ENCODE results near the gene CAPZA1. TPM values are rescaled to one million over a fixed set of nuclear protein-coding genes. Genes with fewer than 3 reads are reported as not detected.

Gene CAPZA1
- total and polyA plus RNA-seq, 2 donors (not counting 3 experiments of a cell fraction or from before 2014, with no cell fraction given), result 77.1 to 183 TPM

- BruUV-seq (replicated peaks), result no TSS peak
- CTCF ChIA-PET, result interaction anchor here (1.1 kb wide), 1 partner anchor 127 kb away, joined by 3 read pairs; no protein-coding TSS in a partner anchor
- peaks cover 0 to 4% of the 10 kb centered on the region in 2 experiments for H3K36me3 ChIP-seq (ENCODE audit: control insufficient read depth in 2 of 2, extremely low read depth in 1 of 2, insufficient read depth in 2 of 2, low read length in 2 of 2)
- H3K4me3 ChIP-seq (replicated peaks in 1 of 3; ENCODE audit: insufficient read depth in 1 of 3, low read depth in 1 of 3, low read length in 3 of 3), result no peak overlapping the region
- H2AFZ ChIP-seq (ENCODE audit: low read depth, low read length), result no peak overlapping the region
- POLR2A ChIA-PET, result interaction anchor here (0.5 kb wide), 1 partner anchor 23 kb away, joined by 4 read pairs; no protein-coding TSS in a partner anchor
- DNase-seq (ENCODE audit: low read depth, low spot score) (no peak), FAIRE-seq (no peak)
- peaks cover 16% of the 10 kb centered on the region for H4K20me1 ChIP-seq (replicated peaks; ENCODE audit: control insufficient read depth, extremely low read depth, insufficient read depth, low read length)
- H3K79me2 ChIP-seq (ENCODE audit: control insufficient read depth, insufficient read depth, low read length), result peaks cover 97% of the 10 kb centered on the region
- no peaks in the 10 kb centered on the region for H3K4me1 ChIP-seq (ENCODE audit: control insufficient read depth, extremely low read depth, insufficient read depth, low read length)
- no peak overlapping the region for H3K27ac ChIP-seq (ENCODE audit: insufficient read depth, low read depth, low read length)
- dilution Hi-C loops (cut with MboI; ENCODE audit: extremely low pct_ligation_motif_present, low sequenced_read_pairs), result no loop called here
- H3K9ac ChIP-seq (replicated peaks; ENCODE audit: extremely low read depth, insufficient read depth, low read length), result no peak overlapping the region
- intact Hi-C loops (cut with micrococcal nuclease), result no loop called here
- TF ChIP-seq POLR2AphosphoS5 (IDR thresholded peaks at IDR 0.05; ENCODE audit: insufficient read depth, low read depth, low read length) (no peak), FOS (IDR thresholded peaks at IDR 0.05; ENCODE audit: borderline replicate concordance, insufficient read depth, low read length) (no peak), POLR2A (IDR thresholded peaks at IDR 0.05; ENCODE audit: low read depth, low read length) (no peak), GATA2 (IDR thresholded peaks at IDR 0.05; ENCODE audit: insufficient read depth, insufficient read length, low read depth, low read length) (no peak), MAX (IDR thresholded peaks at IDR 0.05; ENCODE audit: insufficient read depth, insufficient read length) (no peak), CTCF (IDR thresholded peaks at IDR 0.05; ENCODE audit: extremely low read depth in 1 of 2, insufficient read depth in 1 of 2, low read depth in 1 of 2, low read length in 2 of 2) (no peak), MYC (IDR thresholded peaks at IDR 0.05; ENCODE audit: low read depth, low read length) (no peak), EZH2 (IDR thresholded peaks at IDR 0.05; ENCODE audit: borderline replicate concordance, low read depth, low read length, severe bottlenecking) (no peak), JUN (IDR thresholded peaks at IDR 0.05; ENCODE audit: borderline replicate concordance, insufficient read depth, insufficient read length, low read depth) (no peak)
- no peaks in the 10 kb centered on the region for H3K9me3 ChIP-seq (replicated peaks; ENCODE audit: control insufficient read depth, insufficient read depth, low read length)
- no peaks in the 10 kb centered on the region for H3K9me1 ChIP-seq (replicated peaks; ENCODE audit: control insufficient read depth, extremely low read depth, insufficient read depth, low read length)
- H3K27me3 ChIP-seq (ENCODE audit: control insufficient read depth in 2 of 2, insufficient read depth in 2 of 2, low read length in 2 of 2), result no peaks in the 10 kb centered on the region
- no peak overlapping the region for H3K4me2 ChIP-seq (ENCODE audit: insufficient read depth, low read length)
These were observed 8.9 kb downstream of the CAPZA1 start for GRCh38 chr1:112628516-112628915.

Measured in endothelial cell of umbilical vein (primary cell).